ENCODE results near the gene MICALL2.

The MICALL2 gene

DNA sequence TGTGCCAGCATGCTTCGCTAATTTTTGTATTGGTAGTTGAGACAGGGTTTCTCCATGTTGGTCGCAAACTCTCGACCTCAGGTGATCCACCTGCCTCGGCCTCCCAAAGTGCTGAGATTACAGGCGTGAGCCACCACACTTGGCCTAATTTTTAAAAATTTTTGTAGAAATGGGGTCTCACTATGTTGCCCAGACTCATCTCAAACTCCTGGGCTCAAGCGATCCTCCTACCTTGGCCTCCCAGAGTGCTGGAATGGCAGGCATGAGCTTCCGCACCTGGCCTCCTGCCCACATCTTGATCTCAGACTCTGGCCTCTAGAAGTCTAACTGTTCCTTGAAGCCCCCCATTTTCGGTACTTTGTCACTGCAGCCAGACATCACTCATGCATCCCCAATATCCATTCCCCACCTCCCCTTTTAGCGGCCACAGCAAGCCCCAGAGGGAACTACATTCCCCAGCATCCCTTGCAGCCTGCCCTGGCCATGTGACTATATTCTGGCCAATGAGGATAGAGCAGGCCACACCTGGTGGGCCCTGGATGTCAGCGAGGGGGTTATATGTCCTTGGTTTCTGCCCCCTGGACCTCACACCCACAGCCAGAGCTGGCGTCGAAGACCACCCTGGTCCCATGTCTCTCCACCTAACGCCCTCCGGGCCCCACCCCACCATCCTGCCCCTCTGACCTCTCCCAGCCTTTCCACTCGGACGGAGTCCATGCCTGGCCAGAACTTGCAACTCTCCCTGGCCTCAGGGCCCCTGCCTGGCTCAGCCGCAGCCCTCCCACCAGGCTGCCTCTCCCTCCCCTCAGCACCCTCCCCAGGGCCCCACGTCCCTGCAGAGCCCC is 33.8 kb downstream of the MICALL2 start:
- Histone ChIP-seq H3K9ac (no peak overlapping the region), H3K4me3 (IDR thresholded peaks at IDR 0.05; ENCODE audit: insufficient read depth, low read depth, low read length) (no peak overlapping the region), H3K36me3 (ENCODE audit: insufficient read depth) (no peaks in the 10 kb centered on the region), H3K27ac (no peak overlapping the region), H3K4me2 (no peak overlapping the region), H3K79me2 (ENCODE audit: insufficient read depth, low read depth) (no peaks in the 10 kb centered on the region), H4K20me1 (ENCODE audit: insufficient read depth) (no peaks in the 10 kb centered on the region), H2AFZ (ENCODE audit: low read depth) (no peak overlapping the region), H3K4me1 (ENCODE audit: low read depth, poor library complexity, severe bottlenecking) (no peaks in the 10 kb centered on the region), H3K27me3 (ENCODE audit: insufficient read depth, low read depth) (peaks cover 96% of the 10 kb centered on the region)
- TF ChIP-seq CTCF (conservative IDR thresholded peaks at IDR 0.05; ENCODE audit: low read depth, low read length), result no peak

GRCh38 chr7:1424041-1424440 is 35.2 kb downstream of the MICALL2 start:
- Histone ChIP-seq H3K79me2 (ENCODE audit: insufficient read depth, low read depth) (no peaks in the 10 kb centered on the region), H3K4me1 (ENCODE audit: low read depth, poor library complexity, severe bottlenecking) (no peaks in the 10 kb centered on the region), H3K27me3 (ENCODE audit: insufficient read depth, low read depth) (peaks cover 94% of the 10 kb centered on the region), H3K36me3 (ENCODE audit: insufficient read depth) (no peaks in the 10 kb centered on the region), H3K4me3 (IDR thresholded peaks at IDR 0.05; ENCODE audit: insufficient read depth, low read depth, low read length) (no peak overlapping the region), H3K27ac (no peak overlapping the region), H3K9ac (no peak overlapping the region), H4K20me1 (ENCODE audit: insufficient read depth) (no peaks in the 10 kb centered on the region), H3K4me2 (no peak overlapping the region), H2AFZ (ENCODE audit: low read depth) (no peak overlapping the region)
- TF ChIP-seq CTCF (conservative IDR thresholded peaks at IDR 0.05; ENCODE audit: low read depth, low read length), result no peak

DNA sequence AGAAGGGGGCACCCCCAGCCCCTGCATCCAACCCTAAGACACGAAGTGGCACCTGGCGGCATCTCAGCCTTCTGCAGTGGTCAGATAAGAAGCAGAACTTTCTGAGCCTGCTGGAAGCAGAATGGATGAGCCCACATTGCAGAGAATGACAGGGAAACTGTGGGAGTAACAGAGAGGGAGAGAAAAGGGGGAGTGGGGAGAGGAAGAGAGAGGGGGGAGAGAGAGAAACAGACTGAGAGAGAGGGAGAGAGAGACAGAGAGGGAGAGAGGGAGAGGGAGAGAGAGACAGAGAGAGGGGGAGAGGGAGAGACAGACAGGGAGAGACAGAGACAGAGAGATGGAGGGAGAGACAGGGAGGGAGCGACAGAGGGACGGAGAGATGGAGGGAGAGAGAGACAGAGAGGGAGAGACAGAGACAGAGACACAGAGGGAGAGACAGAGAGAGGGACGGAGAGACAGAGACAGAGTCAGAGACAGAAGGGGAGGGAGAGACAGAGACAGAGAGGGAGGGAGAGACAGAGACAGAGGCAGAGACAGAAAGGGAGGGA is 35.9 kb downstream of the MICALL2 start:
- Histone ChIP-seq H4K20me1 (ENCODE audit: insufficient read depth) (no peaks in the 10 kb centered on the region), H3K36me3 (ENCODE audit: insufficient read depth) (no peaks in the 10 kb centered on the region), H3K4me3 (IDR thresholded peaks at IDR 0.05; ENCODE audit: insufficient read depth, low read depth, low read length) (no peak overlapping the region), H2AFZ (ENCODE audit: low read depth) (no peak overlapping the region), H3K9ac (no peak overlapping the region), H3K79me2 (ENCODE audit: insufficient read depth, low read depth) (no peaks in the 10 kb centered on the region), H3K27ac (no peak overlapping the region), H3K27me3 (ENCODE audit: insufficient read depth, low read depth) (peaks cover 92% of the 10 kb centered on the region), H3K4me2 (no peak overlapping the region), H3K4me1 (ENCODE audit: low read depth, poor library complexity, severe bottlenecking) (no peaks in the 10 kb centered on the region)
- TF ChIP-seq CTCF (conservative IDR thresholded peaks at IDR 0.05; ENCODE audit: low read depth, low read length), result no peak

- H3K4me3 ChIP-seq (IDR thresholded peaks at IDR 0.05; ENCODE audit: insufficient read depth, low read depth, low read length), result no peak overlapping the region
- no peak overlapping the region for H2AFZ ChIP-seq (ENCODE audit: low read depth)
- H4K20me1 ChIP-seq (ENCODE audit: insufficient read depth), result no peaks in the 10 kb centered on the region
- H3K36me3 ChIP-seq (ENCODE audit: insufficient read depth), result no peaks in the 10 kb centered on the region
- H3K4me2 ChIP-seq, result no peak overlapping the region
- H3K9ac ChIP-seq, result no peak overlapping the region
- H3K4me1 ChIP-seq (ENCODE audit: low read depth, poor library complexity, severe bottlenecking), result peaks cover 3% of the 10 kb centered on the region
- no peak overlapping the region for H3K27ac ChIP-seq
- H3K27me3 ChIP-seq (ENCODE audit: insufficient read depth, low read depth), result peaks cover 92% of the 10 kb centered on the region
- no peak for TF ChIP-seq CTCF (conservative IDR thresholded peaks at IDR 0.05; ENCODE audit: low read depth, low read length)
- no peaks in the 10 kb centered on the region for H3K79me2 ChIP-seq (ENCODE audit: insufficient read depth, low read depth)
Observed at GRCh38 chr7:1422512-1423263, 36.6 kb downstream of the MICALL2 start.

Measured in KMS-11 (cell line).